ENCODE results near the gene GNB1L.
A peak's percentile ranks its signal among the peaks of the same experiment; 100 is the strongest.

Gene GNB1L

DNA sequence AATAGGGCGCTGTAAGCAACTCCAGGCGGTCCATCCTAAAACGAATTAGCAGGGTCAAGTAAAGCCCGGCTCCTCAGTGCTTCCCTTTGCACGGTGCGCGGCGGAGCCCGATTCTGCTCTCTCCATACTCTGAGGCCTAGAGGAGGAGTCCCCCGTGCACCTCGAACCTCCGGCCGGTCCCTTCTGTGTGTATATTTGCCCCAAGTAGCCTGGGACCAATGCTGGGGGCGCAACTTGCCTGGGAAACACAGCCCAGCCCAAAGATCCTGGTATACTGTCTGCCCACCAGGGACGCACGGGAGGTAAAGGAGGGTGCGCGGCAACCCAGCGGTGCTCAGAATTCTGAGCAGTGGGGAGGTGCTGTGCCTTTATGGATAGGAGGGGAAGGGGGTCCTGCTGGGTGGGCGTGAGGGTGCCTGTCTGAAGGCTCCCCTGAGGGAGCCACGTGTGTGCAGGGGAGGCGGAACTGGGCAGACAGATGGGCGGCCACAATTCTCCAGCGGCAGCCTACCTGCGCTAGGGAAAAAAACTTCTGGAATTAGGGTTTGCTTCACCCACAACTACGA is 98.9 kb downstream of the GNB1L start:
- Histone ChIP-seq H3K36me3 (ENCODE audit: control insufficient read depth, insufficient read depth, low read length) (no peaks in the 10 kb centered on the region), H3K4me3 (replicated peaks; ENCODE audit: low read depth, low read length) (no peak overlapping the region), H3K27me3 (replicated peaks; ENCODE audit: control insufficient read depth, insufficient read depth, low read length) (peaks cover 4% of the 10 kb centered on the region)
- no peak for DNase-seq (ENCODE audit: extremely low read depth, insufficient read length)
- TF ChIP-seq, protein P1, sequence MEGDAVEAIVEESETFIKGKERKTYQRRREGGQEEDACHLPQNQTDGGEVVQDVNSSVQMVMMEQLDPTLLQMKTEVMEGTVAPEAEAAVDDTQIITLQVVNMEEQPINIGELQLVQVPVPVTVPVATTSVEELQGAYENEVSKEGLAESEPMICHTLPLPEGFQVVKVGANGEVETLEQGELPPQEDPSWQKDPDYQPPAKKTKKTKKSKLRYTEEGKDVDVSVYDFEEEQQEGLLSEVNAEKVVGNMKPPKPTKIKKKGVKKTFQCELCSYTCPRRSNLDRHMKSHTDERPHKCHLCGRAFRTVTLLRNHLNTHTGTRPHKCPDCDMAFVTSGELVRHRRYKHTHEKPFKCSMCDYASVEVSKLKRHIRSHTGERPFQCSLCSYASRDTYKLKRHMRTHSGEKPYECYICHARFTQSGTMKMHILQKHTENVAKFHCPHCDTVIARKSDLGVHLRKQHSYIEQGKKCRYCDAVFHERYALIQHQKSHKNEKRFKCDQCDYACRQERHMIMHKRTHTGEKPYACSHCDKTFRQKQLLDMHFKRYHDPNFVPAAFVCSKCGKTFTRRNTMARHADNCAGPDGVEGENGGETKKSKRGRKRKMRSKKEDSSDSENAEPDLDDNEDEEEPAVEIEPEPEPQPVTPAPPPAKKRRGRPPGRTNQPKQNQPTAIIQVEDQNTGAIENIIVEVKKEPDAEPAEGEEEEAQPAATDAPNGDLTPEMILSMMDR (IDR thresholded peaks at IDR 0.05; ENCODE audit: insufficient read depth, low read length, poor library complexity, severe bottlenecking): no peak

DNA sequence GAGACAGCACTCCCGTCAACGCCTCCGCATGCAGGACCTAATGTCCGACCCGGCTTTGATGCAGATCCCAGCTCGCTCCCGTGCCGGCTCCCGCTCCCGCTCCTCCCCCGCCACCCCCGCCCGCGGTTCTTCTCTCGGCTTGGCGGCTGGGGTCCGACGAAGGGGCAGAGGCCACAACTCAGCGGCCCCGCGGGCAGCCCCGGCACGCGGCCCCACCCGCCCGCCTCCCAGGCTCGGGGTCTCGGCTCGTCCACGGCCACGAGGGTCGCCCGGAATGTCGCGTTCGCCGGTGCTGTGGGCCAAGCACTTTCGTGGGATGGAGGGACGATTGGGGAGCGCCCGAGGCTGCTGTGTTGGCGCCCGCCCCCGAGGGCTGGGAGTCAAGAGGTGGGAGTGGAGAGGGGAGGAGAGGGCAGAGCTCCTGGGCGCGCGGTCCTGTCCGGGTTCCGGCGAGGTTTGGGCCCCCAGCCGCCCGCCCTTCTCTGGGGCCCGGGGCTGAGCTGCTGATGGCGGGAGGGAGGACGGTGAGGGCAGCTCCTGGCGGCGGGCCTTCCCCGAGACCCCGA is 99.4 kb downstream of the GNB1L start:
- no peak overlapping the region for H3K4me3 ChIP-seq (replicated peaks; ENCODE audit: low read depth, low read length)
- DNase-seq (ENCODE audit: extremely low read depth, insufficient read length): no peak
- TF ChIP-seq, protein P1 (IDR thresholded peaks at IDR 0.05; ENCODE audit: insufficient read depth, low read length, poor library complexity, severe bottlenecking): no peak
- H3K36me3 ChIP-seq (ENCODE audit: control insufficient read depth, insufficient read depth, low read length): no peaks in the 10 kb centered on the region
- H3K27me3 ChIP-seq (replicated peaks; ENCODE audit: control insufficient read depth, insufficient read depth, low read length): peaks cover 4% of the 10 kb centered on the region

DNA sequence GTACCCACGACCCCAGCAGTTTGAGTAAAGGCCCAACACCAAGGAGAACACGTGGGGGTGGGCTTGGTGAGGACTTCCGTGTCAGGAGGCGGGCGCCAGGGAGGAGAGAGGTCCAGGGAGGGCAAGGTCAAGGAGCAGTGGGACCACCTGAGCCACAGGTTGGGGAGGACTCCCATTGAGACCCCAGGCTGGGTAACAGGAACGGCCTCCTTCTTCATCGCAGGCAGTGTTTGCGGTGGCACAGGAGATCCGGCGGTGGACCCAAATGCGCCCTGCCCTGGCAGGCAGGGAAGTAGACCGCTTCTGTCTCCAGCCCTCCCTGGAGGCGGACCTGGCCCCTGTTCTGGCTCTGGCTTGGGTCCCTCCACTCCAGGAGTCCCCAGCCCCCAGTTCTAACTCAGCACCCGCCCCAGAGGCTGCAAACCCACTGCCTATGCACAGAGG is 100.0 kb downstream of the GNB1L start:
- TF ChIP-seq, protein P1 (IDR thresholded peaks at IDR 0.05; ENCODE audit: insufficient read depth, low read length, poor library complexity, severe bottlenecking): no peak
- Histone ChIP-seq H3K27me3 (replicated peaks; ENCODE audit: control insufficient read depth, insufficient read depth, low read length) (peaks cover 4% of the 10 kb centered on the region), H3K36me3 (ENCODE audit: control insufficient read depth, insufficient read depth, low read length) (no peaks in the 10 kb centered on the region), H3K4me3 (replicated peaks; ENCODE audit: low read depth, low read length) (no peak overlapping the region)
- no peak for DNase-seq (ENCODE audit: extremely low read depth, insufficient read length)

DNA sequence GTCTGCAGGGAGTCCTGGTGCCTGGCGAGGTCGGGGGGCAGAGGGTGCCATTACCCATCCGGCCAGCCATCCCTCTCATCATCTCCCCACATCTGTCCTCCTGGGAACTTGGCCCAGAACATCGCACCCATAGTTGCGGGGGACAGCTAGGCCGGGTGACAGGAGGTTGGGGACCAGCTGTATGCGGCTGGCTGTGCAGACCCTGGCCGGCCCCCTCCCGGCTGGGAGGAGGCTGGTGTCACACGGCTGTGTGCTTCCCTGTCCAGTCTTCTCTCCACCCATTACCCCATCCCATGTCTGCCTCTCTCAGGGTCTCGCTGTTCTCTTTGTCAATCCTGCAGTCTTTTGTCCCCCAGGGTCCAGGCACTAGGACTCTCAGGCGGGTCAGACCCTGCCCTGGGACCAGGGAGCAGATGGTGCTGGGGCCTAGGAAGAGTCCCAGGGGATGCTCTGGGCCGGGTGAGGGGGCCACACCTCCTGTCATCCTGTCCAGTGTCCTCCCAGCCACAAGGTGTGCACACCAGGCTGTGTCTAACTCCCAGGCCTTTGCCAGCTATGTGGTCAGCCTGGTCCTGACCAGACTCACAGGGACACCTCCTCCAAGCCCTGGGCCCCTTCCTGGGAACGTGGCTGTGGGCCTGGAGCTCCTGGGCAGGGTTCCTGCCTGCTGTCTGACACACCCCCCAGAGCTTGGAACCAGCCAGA is 100.5 kb downstream of the GNB1L start:
- DNase-seq (ENCODE audit: extremely low read depth, insufficient read length): no peak
- peaks cover 4% of the 10 kb centered on the region for H3K27me3 ChIP-seq (replicated peaks; ENCODE audit: control insufficient read depth, insufficient read depth, low read length)
- H3K36me3 ChIP-seq (ENCODE audit: control insufficient read depth, insufficient read depth, low read length): no peaks in the 10 kb centered on the region
- TF ChIP-seq, protein P1 (IDR thresholded peaks at IDR 0.05; ENCODE audit: insufficient read depth, low read length, poor library complexity, severe bottlenecking): no peak
- no peak overlapping the region for H3K4me3 ChIP-seq (replicated peaks; ENCODE audit: low read depth, low read length)

DNA sequence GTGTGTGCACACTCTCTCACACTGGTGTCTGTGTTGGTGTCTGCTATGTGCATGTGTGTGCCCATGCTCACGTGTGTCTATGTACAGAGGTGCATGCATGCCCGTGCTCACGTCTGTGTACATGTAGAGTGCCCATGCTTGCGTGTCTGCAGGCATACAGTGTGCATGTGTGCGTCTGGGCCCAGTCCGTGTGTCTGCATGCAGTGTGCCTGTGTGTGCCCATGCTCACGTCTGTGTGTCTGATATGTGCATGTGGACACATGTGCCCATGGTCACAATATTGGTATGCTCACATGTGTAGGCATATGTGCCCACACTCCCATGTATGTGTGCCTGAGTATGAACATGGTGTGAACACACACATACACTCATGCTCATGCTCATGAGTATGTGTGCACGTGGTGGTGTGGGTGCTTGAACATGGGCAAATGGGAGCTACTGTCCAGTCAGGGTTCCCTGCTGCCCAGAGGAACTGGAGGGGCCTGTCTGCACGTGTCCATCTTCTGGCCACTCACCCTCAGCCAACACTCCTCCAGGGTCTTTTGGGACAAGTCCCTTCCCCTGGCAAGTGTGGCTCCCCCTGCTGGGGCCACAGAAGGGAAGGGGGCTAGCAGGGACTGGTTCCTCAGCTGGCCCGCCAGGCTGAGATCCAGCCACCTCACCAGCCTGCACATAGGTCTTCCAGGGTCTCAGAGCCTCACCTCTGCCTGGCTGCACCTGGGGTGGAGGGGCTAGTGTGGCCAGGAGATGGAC is 101.4 kb downstream of the GNB1L start:
- TF ChIP-seq, protein P1 (IDR thresholded peaks at IDR 0.05; ENCODE audit: insufficient read depth, low read length, poor library complexity, severe bottlenecking): peak; percentile 25
- no peaks in the 10 kb centered on the region for H3K36me3 ChIP-seq (ENCODE audit: control insufficient read depth, insufficient read depth, low read length)
- H3K27me3 ChIP-seq (replicated peaks; ENCODE audit: control insufficient read depth, insufficient read depth, low read length): peaks cover 4% of the 10 kb centered on the region
- no peak for DNase-seq (ENCODE audit: extremely low read depth, insufficient read length)
- H3K4me3 ChIP-seq (replicated peaks; ENCODE audit: low read depth, low read length): no peak overlapping the region
